Measurements from ENCODE around the gene ANAPC1.
"Not testable (repeated sequence)": the region's sequence is repeated elsewhere in the genome, so short reads cannot be mapped to it uniquely, and the experiment has no call there.

The ANAPC1 gene

DNA sequence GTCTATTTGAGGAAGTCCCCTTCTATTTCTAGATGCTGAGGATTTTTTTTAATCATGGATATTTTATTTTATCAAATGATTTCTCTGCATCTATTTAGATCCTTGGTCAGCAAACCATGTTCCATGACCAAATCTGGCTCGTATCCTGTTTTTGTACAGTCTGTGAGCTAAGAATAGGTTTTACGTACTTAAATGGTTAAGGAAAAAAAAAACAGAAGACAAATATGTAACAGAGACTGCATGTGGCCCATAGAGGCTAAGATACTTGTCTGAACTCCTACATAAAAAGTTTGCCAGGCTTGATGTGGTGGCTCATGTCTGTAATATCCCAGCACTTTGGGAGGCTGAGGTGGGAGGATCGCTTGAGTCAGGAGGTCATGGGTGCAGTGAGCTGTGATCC, 31.4 kb downstream of the ANAPC1 start:
- H3K18ac ChIP-seq (ENCODE audit: low read length); H4K91ac ChIP-seq (ENCODE audit: low read depth, low read length, poor library complexity); DNase-seq (ENCODE audit: low spot score); H3K4me1 ChIP-seq (ENCODE audit: control insufficient read depth in 2 of 2, insufficient read depth in 1 of 2, low read depth in 1 of 2, low read length in 2 of 2); H3K27ac ChIP-seq (replicated peaks; ENCODE audit: low read length); H2AK5ac ChIP-seq (ENCODE audit: low read depth, low read length); H3K9ac ChIP-seq (ENCODE audit: low read depth, low read length, poor library complexity); H3K14ac ChIP-seq (ENCODE audit: low read length); H3K4me2 ChIP-seq (ENCODE audit: insufficient read depth, low read length, poor library complexity, severe bottlenecking); H3K27me3 ChIP-seq (ENCODE audit: control insufficient read depth in 3 of 3, insufficient read depth in 3 of 3, low read depth in 1 of 3, low read length in 3 of 3); H4K8ac ChIP-seq (ENCODE audit: low read depth, low read length); H3K79me1 ChIP-seq (ENCODE audit: low read depth, low read length); H2BK12ac ChIP-seq (ENCODE audit: low read length); H3K9me3 ChIP-seq (replicated peaks in 1 of 2; ENCODE audit: control insufficient read depth in 2 of 2, insufficient read depth in 1 of 2, low read depth in 1 of 2, low read length in 2 of 2); H2BK5ac ChIP-seq (ENCODE audit: low read length); H2BK120ac ChIP-seq (ENCODE audit: low read depth, low read length); H3K4ac ChIP-seq (ENCODE audit: low read length); H3K4me3 ChIP-seq (ENCODE audit: low read length in 2 of 2); H2BK15ac ChIP-seq (ENCODE audit: low read length); H2AFZ ChIP-seq (ENCODE audit: low read length); H3K23ac ChIP-seq (ENCODE audit: low read depth, low read length, poor library complexity): not testable (repeated sequence)
- H3K36me3 ChIP-seq (replicated peaks in 1 of 2; ENCODE audit: control insufficient read depth in 2 of 2, insufficient read depth in 2 of 2, low read length in 2 of 2), result peaks cover 0 to 49% of the 10 kb centered on the region in 2 donors
- WGBS, 2 donors (ENCODE audit: extremely low coverage in 2 of 2, insufficient read length in 2 of 2, insufficient replicate concordance in 1 of 2), result no CpG with 5 or more reads among the region's 3 CpGs

GRCh38 chr2:111850646-111851045, 33.3 kb downstream of the ANAPC1 start:
- peaks cover 0 to 49% of the 10 kb centered on the region in 2 donors for H3K36me3 ChIP-seq (replicated peaks in 1 of 2; ENCODE audit: control insufficient read depth in 2 of 2, insufficient read depth in 2 of 2, low read length in 2 of 2)
- no CpG with 5 or more reads among the region's 4 CpGs for WGBS, 2 donors (ENCODE audit: extremely low coverage in 2 of 2, insufficient read length in 2 of 2, insufficient replicate concordance in 1 of 2)
- DNase-seq (ENCODE audit: low spot score); H3K18ac ChIP-seq (ENCODE audit: low read length); H3K4me2 ChIP-seq (ENCODE audit: insufficient read depth, low read length, poor library complexity, severe bottlenecking); H4K91ac ChIP-seq (ENCODE audit: low read depth, low read length, poor library complexity); H3K9ac ChIP-seq (ENCODE audit: low read depth, low read length, poor library complexity); H3K27ac ChIP-seq (replicated peaks; ENCODE audit: low read length); H4K8ac ChIP-seq (ENCODE audit: low read depth, low read length); H2BK5ac ChIP-seq (ENCODE audit: low read length); H3K79me1 ChIP-seq (ENCODE audit: low read depth, low read length); H2BK15ac ChIP-seq (ENCODE audit: low read length); H3K4ac ChIP-seq (ENCODE audit: low read length); H2AFZ ChIP-seq (ENCODE audit: low read length); H3K9me3 ChIP-seq (replicated peaks in 1 of 2; ENCODE audit: control insufficient read depth in 2 of 2, insufficient read depth in 1 of 2, low read depth in 1 of 2, low read length in 2 of 2); H3K4me3 ChIP-seq (ENCODE audit: low read length in 2 of 2); H3K27me3 ChIP-seq (ENCODE audit: control insufficient read depth in 3 of 3, insufficient read depth in 3 of 3, low read depth in 1 of 3, low read length in 3 of 3); H3K14ac ChIP-seq (ENCODE audit: low read length); H3K4me1 ChIP-seq (ENCODE audit: control insufficient read depth in 2 of 2, insufficient read depth in 1 of 2, low read depth in 1 of 2, low read length in 2 of 2); H3K23ac ChIP-seq (ENCODE audit: low read depth, low read length, poor library complexity); H2BK12ac ChIP-seq (ENCODE audit: low read length); H2BK120ac ChIP-seq (ENCODE audit: low read depth, low read length); H2AK5ac ChIP-seq (ENCODE audit: low read depth, low read length): not testable (repeated sequence)

GRCh38 chr2:111839625-111840282, 44.2 kb downstream of the ANAPC1 start:
- not testable (repeated sequence) for H3K27me3 ChIP-seq (ENCODE audit: control insufficient read depth in 3 of 3, insufficient read depth in 3 of 3, low read depth in 1 of 3, low read length in 3 of 3)

DNA sequence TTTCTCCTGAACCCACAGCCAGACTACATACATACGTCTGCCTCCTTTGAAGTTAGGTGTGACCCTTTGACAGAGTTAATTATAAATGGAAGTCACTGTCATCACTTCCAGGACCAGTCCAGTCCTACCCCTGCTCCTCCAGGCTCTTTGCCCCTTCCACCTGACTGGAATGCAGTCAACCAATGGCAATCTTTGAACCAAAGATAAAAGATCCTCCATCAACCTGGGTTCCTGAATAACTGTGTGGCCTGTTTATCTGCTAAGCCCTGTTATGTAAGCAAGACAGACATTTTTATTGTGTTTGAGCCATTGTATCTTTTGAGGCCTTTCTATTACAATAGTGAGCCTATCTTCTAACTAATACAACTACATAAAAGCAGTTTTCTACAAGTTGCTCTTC, 45.0 kb downstream of the ANAPC1 start:
- H4K8ac ChIP-seq (ENCODE audit: low read depth, low read length); H3K27ac ChIP-seq (replicated peaks; ENCODE audit: low read length); H3K9ac ChIP-seq (ENCODE audit: low read depth, low read length, poor library complexity); H2BK5ac ChIP-seq (ENCODE audit: low read length); H4K91ac ChIP-seq (ENCODE audit: low read depth, low read length, poor library complexity); H3K79me1 ChIP-seq (ENCODE audit: low read depth, low read length); H3K18ac ChIP-seq (ENCODE audit: low read length); H3K4me3 ChIP-seq (ENCODE audit: low read length in 2 of 2); H3K4me2 ChIP-seq (ENCODE audit: insufficient read depth, low read length, poor library complexity, severe bottlenecking); H3K14ac ChIP-seq (ENCODE audit: low read length); H3K4me1 ChIP-seq (ENCODE audit: control insufficient read depth in 2 of 2, insufficient read depth in 1 of 2, low read depth in 1 of 2, low read length in 2 of 2); H3K27me3 ChIP-seq (ENCODE audit: control insufficient read depth in 3 of 3, insufficient read depth in 3 of 3, low read depth in 1 of 3, low read length in 3 of 3); H2AFZ ChIP-seq (ENCODE audit: low read length); H2BK12ac ChIP-seq (ENCODE audit: low read length); H2BK120ac ChIP-seq (ENCODE audit: low read depth, low read length); H2BK15ac ChIP-seq (ENCODE audit: low read length); DNase-seq (ENCODE audit: low spot score); H3K9me3 ChIP-seq (replicated peaks in 1 of 2; ENCODE audit: control insufficient read depth in 2 of 2, insufficient read depth in 1 of 2, low read depth in 1 of 2, low read length in 2 of 2); H3K23ac ChIP-seq (ENCODE audit: low read depth, low read length, poor library complexity); H2AK5ac ChIP-seq (ENCODE audit: low read depth, low read length); H3K4ac ChIP-seq (ENCODE audit: low read length): not testable (repeated sequence)
- H3K36me3 ChIP-seq (replicated peaks in 1 of 2; ENCODE audit: control insufficient read depth in 2 of 2, insufficient read depth in 2 of 2, low read length in 2 of 2), result peaks cover under 1 to 39% of the 10 kb centered on the region in 2 donors
- WGBS, 2 donors (ENCODE audit: extremely low coverage in 2 of 2, insufficient read length in 2 of 2, insufficient replicate concordance in 1 of 2), result no CpG with 5 or more reads among the region's 1 CpG

More at GRCh38 chr2:111839625-111840282, 44.2 kb downstream of the ANAPC1 start:
- not testable (repeated sequence) for H2BK12ac ChIP-seq (ENCODE audit: low read length); H2AFZ ChIP-seq (ENCODE audit: low read length); H3K9me3 ChIP-seq (replicated peaks in 1 of 2; ENCODE audit: control insufficient read depth in 2 of 2, insufficient read depth in 1 of 2, low read depth in 1 of 2, low read length in 2 of 2); H3K18ac ChIP-seq (ENCODE audit: low read length); H3K14ac ChIP-seq (ENCODE audit: low read length); H2BK5ac ChIP-seq (ENCODE audit: low read length); H3K4me2 ChIP-seq (ENCODE audit: insufficient read depth, low read length, poor library complexity, severe bottlenecking); H3K79me1 ChIP-seq (ENCODE audit: low read depth, low read length); H3K4me1 ChIP-seq (ENCODE audit: control insufficient read depth in 2 of 2, insufficient read depth in 1 of 2, low read depth in 1 of 2, low read length in 2 of 2); H2BK15ac ChIP-seq (ENCODE audit: low read length); H2BK120ac ChIP-seq (ENCODE audit: low read depth, low read length); H2AK5ac ChIP-seq (ENCODE audit: low read depth, low read length); H4K91ac ChIP-seq (ENCODE audit: low read depth, low read length, poor library complexity); H4K8ac ChIP-seq (ENCODE audit: low read depth, low read length); H3K27ac ChIP-seq (replicated peaks; ENCODE audit: low read length); H3K4ac ChIP-seq (ENCODE audit: low read length); DNase-seq (ENCODE audit: low spot score); H3K9ac ChIP-seq (ENCODE audit: low read depth, low read length, poor library complexity); H3K23ac ChIP-seq (ENCODE audit: low read depth, low read length, poor library complexity); H3K4me3 ChIP-seq (ENCODE audit: low read length in 2 of 2)
- WGBS, 2 donors (ENCODE audit: extremely low coverage in 2 of 2, insufficient read length in 2 of 2, insufficient replicate concordance in 1 of 2), result no CpG with 5 or more reads among the region's 3 CpGs
- peaks cover 0 to 35% of the 10 kb centered on the region in 2 donors for H3K36me3 ChIP-seq (replicated peaks in 1 of 2; ENCODE audit: control insufficient read depth in 2 of 2, insufficient read depth in 2 of 2, low read length in 2 of 2)

Measured in neuronal stem cell (in vitro differentiated cells).